Type B pancreatic cell (in vitro differentiated cells): Measurements from ENCODE around the gene SOD3. TPM values are rescaled to one million over a fixed set of nuclear protein-coding genes. Genes with fewer than 3 reads are reported as not detected.

ENCODE experiments used
- DNase-seq: peaks from one replicate; pipeline ENCODE4 v3.0.0; 2021; ENCODE audit warnings: mixed read lengths; ENCODE audit not compliant: unreplicated experiment; ENCODE audit errors: extremely low spot score
- H3K27ac Mint-ChIP-seq: 2 replicates; pipeline ENCODE4 v1.8.0; 2021; ENCODE audit warnings: mild to moderate bottlenecking, mixed read lengths
- H3K27me3 Mint-ChIP-seq: 2 replicates; pipeline ENCODE4 v1.8.0; 2021; ENCODE audit warnings: mixed read lengths
- H3K36me3 Mint-ChIP-seq: 2 replicates; pipeline ENCODE4 v1.8.0; 2021; ENCODE audit warnings: mixed read lengths
- H3K4me1 Mint-ChIP-seq: one replicate; pipeline ENCODE4 v1.8.0; 2021; ENCODE audit warnings: mixed read lengths; ENCODE audit not compliant: unreplicated experiment
- H3K4me3 Mint-ChIP-seq: 2 replicates; pipeline ENCODE4 v1.8.0; 2021; ENCODE audit warnings: mild to moderate bottlenecking, mixed read lengths
- H3K9me3 Mint-ChIP-seq: 2 replicates; pipeline ENCODE4 v1.8.0; 2021; ENCODE audit warnings: mixed read lengths
- total RNA-seq: library from RNA; stranded (reverse); gene quantifications from 2 replicates; pipeline ENCODE4 v1.2.1, GENCODE V29; 2021; ENCODE audit warnings: low replicate concordance
- TF ChIP-seq, protein P1 (sequence below): fragments of 200-600 bp; sonication (generic); conservative IDR thresholded peaks from 2 replicates; pipeline ENCODE4 v1.5.0; 2021; ENCODE audit warnings: antibody characterized with exemption, mild to moderate bottlenecking

The SOD3 gene
- total RNA-seq, 1 donor from 2014 or later, result 5.4 TPM

- Mint-ChIP-seq H3K4me3 (no peak overlapping the region), H3K9me3 (no peaks in the 10 kb centered on the region), H3K36me3 (no peaks in the 10 kb centered on the region), H3K27ac (no peak overlapping the region), H3K4me1 (peaks cover 20% of the 10 kb centered on the region), H3K27me3 (no peaks in the 10 kb centered on the region)
- no peak for DNase-seq
- TF ChIP-seq, protein P1, sequence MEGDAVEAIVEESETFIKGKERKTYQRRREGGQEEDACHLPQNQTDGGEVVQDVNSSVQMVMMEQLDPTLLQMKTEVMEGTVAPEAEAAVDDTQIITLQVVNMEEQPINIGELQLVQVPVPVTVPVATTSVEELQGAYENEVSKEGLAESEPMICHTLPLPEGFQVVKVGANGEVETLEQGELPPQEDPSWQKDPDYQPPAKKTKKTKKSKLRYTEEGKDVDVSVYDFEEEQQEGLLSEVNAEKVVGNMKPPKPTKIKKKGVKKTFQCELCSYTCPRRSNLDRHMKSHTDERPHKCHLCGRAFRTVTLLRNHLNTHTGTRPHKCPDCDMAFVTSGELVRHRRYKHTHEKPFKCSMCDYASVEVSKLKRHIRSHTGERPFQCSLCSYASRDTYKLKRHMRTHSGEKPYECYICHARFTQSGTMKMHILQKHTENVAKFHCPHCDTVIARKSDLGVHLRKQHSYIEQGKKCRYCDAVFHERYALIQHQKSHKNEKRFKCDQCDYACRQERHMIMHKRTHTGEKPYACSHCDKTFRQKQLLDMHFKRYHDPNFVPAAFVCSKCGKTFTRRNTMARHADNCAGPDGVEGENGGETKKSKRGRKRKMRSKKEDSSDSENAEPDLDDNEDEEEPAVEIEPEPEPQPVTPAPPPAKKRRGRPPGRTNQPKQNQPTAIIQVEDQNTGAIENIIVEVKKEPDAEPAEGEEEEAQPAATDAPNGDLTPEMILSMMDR, result no peak
Measured at GRCh38 chr4:24775032-24775605, 20.3 kb upstream of the SOD3 start.

DNA sequence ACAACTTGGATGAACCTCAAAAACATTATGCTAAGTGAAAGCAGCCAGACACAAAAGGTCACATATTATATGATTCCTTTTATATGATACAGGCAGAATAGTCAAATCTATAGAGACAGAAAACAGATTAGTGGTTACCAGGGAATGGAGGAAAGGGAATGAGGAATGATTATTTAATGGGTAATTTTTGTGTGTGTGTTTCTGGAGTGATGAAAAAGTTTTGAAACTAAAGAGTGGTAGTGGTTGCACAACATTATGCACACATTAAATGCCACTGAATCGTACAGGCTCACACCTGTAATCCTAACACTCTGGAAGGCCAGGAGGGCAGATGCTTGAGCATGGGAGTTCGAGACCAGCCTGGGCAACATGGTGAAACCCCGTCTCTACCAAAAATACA is 19.6 kb upstream of the SOD3 start:
- H3K27me3 Mint-ChIP-seq, result no peaks in the 10 kb centered on the region
- peaks cover 20% of the 10 kb centered on the region for H3K4me1 Mint-ChIP-seq
- H3K36me3 Mint-ChIP-seq, result no peaks in the 10 kb centered on the region

GRCh38 chr4:24777536-24778463 is 17.6 kb upstream of the SOD3 start:
- DNase-seq, result no peak
- Mint-ChIP-seq H3K27ac (no peak overlapping the region), H3K9me3 (no peaks in the 10 kb centered on the region), H3K36me3 (no peaks in the 10 kb centered on the region), H3K4me1 (peaks cover 20% of the 10 kb centered on the region), H3K27me3 (no peaks in the 10 kb centered on the region), H3K4me3 (no peak overlapping the region)
- TF ChIP-seq, protein P1, result no peak

More for the DNA sequence above, 19.6 kb upstream of the SOD3 start:
- H3K9me3 Mint-ChIP-seq, result no peaks in the 10 kb centered on the region
- TF ChIP-seq, protein P1, result no peak
- DNase-seq, result no peak
- H3K27ac Mint-ChIP-seq, result no peak overlapping the region
- no peak overlapping the region for H3K4me3 Mint-ChIP-seq

GRCh38 chr4:24778464-24779225 is 16.7 kb upstream of the SOD3 start:
- DNase-seq, result no peak
- TF ChIP-seq, protein P1, result no peak
- H3K36me3 Mint-ChIP-seq, result no peaks in the 10 kb centered on the region
- peaks cover 20% of the 10 kb centered on the region for H3K4me1 Mint-ChIP-seq
- no peak overlapping the region for H3K27ac Mint-ChIP-seq
- peaks cover 2% of the 10 kb centered on the region for H3K27me3 Mint-ChIP-seq
- H3K9me3 Mint-ChIP-seq, result no peaks in the 10 kb centered on the region
- no peak overlapping the region for H3K4me3 Mint-ChIP-seq

DNA sequence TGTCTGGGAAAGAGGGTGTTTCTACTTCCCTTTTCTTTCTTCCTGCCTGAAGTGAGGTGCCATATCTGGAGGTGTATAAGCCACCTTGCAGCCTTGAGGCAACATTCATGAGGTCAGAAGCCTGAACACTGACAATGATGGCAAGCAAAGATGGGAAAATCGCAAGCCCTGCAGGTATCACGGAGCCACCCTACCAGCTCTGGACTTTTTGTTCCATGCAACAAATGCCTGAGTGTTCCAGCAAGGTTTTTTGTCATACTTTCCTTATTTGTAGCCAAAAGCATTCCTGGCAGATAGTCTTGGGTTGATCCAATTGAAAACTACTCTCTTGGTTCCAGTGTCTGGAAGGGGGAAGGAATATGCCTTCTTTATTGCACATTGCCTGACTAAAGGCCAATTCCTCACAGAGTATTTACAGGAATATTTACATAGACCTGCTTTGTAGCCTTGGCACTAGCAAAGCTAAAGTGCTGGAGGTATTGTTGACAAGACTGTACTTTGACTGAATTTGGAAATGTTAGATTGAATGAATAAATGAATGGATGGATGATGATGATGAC is 14.4 kb upstream of the SOD3 start:
- Mint-ChIP-seq H3K36me3 (no peaks in the 10 kb centered on the region), H3K4me3 (no peak overlapping the region), H3K9me3 (no peaks in the 10 kb centered on the region), H3K4me1 (peaks cover 20% of the 10 kb centered on the region), H3K27me3 (peaks cover 4% of the 10 kb centered on the region), H3K27ac (no peak overlapping the region)
- TF ChIP-seq, protein P1, result no peak
- DNase-seq, result no peak
